HCT116 (cell line): ENCODE data around the gene ARHGAP12. TPM values are rescaled to one million over a fixed set of nuclear protein-coding genes. Genes with fewer than 3 reads are reported as not detected.

Source experiments
- ATAC-seq: fragments of 200-7000 bp; cut with Tn5 transposase; 2 replicates; pipeline ENCODE4 v1.9.1; 2020; ENCODE audit warnings: mild to moderate bottlenecking, moderate library complexity
- BruUV-seq: library from RNA; stranded (reverse); fragments of 400-500 nt; replicated peaks from 2 replicates; lab custom pipeline; 2021; lab: Mats Ljungman, UMichigan
- CTCF ChIA-PET: fragments of 300-600 bp; sonication (Branson Sonifier 250); formaldehyde crosslinking; loops from one replicate; lab custom pipeline; 2021; ENCODE audit warnings: antibody characterized with exemption; lab: Charles Lee
- POLR2A ChIA-PET: fragments of 300-600, 350-600 bp; sonication (Branson Sonifier 250); formaldehyde crosslinking; loops from one replicate; lab custom pipeline; 2021; ENCODE audit warnings: antibody characterized with exemption; lab: Charles Lee
- RAD21 ChIA-PET, 2 experiments: fragments of 300-600 bp; sonication (Branson Sonifier 250); formaldehyde crosslinking; loops; one replicate each; lab custom pipeline; 2023; ENCODE audit warnings: low total read pairs in 2 of 2; ENCODE audit not compliant: uncharacterized antibody in 2 of 2, unreplicated experiment in 2 of 2, low non-redundant PET in 1 of 2; lab: Charles Lee
- DNase-seq: peaks from one replicate; pipeline ENCODE4 v3.0.0-alpha.2; 2010; ENCODE audit warnings: low read depth, low spot score
- H2AFZ ChIP-seq: fragments of 200-600 bp; shearing (Covaris generic), sonication (generic); 2 replicates; pipeline ENCODE4 v1.6.1; 2017; ENCODE audit warnings: low read depth, mixed run types, mixed read lengths, antibody characterized with exemption, low read length; ENCODE audit not compliant: poor library complexity, severe bottlenecking
- H3K27ac ChIP-seq: 2 replicates; pipeline ENCODE4 v1.5.1; 2012; ENCODE audit warnings: low read depth, low read length
- H3K27me3 ChIP-seq: fragments of 200-600 bp; sonication (generic); 2 replicates; pipeline ENCODE4 v1.6.1; 2016; ENCODE audit warnings: mixed run types, low read length, mixed read lengths; ENCODE audit not compliant: insufficient read depth
- H3K36me3 ChIP-seq, 2 experiments: fragments of 200-500 bp in 1 of 2; fragments of 200-600 bp in 1 of 2; sonication (Bioruptor generic) in 1 of 2; sonication (generic) in 1 of 2; 2 replicates each; pipeline versions ENCODE4 v1.5.1 to v1.6.1; 2014 to 2016; ENCODE audit warnings: low read length in 2 of 2, inconsistent platforms in 1 of 2, mixed read lengths in 1 of 2, mixed run types in 1 of 2; ENCODE audit not compliant: insufficient read depth in 2 of 2, control insufficient read depth in 1 of 2
- H3K4me1 ChIP-seq, 2 experiments: fragments of 200-600 bp in 1 of 2; sonication (generic) in 1 of 2; 2 replicates each; pipeline versions ENCODE4 v1.5.1 to v1.6.1; 2012 to 2017; ENCODE audit warnings: low read length in 2 of 2, inconsistent platforms in 1 of 2, mild to moderate bottlenecking in 1 of 2, mixed read lengths in 1 of 2, mixed run types in 1 of 2, moderate library complexity in 1 of 2; ENCODE audit not compliant: insufficient read depth in 2 of 2, control insufficient read depth in 1 of 2
- H3K4me2 ChIP-seq: fragments of 200-600 bp; sonication (generic); 2 replicates; pipeline ENCODE4 v1.6.1; 2017; ENCODE audit warnings: mixed run types, low read length, mixed read lengths
- H3K4me3 ChIP-seq, 2 experiments: fragments of 200-600 bp in 1 of 2; sonication (generic) in 1 of 2; replicated peaks in 1 of 2; 2 replicates each; pipeline ENCODE4 v1.5.1; 2011 to 2016; ENCODE audit warnings: low read length in 2 of 2, control low read depth in 1 of 2, low read depth in 1 of 2, mild to moderate bottlenecking in 1 of 2, mixed read lengths in 1 of 2, mixed run types in 1 of 2
- H3K79me2 ChIP-seq: fragments of 200-600 bp; sonication (generic); 2 replicates; pipeline ENCODE4 v1.6.1; 2017; ENCODE audit warnings: mild to moderate bottlenecking, mixed run types, low read length, moderate library complexity, mixed read lengths; ENCODE audit not compliant: insufficient read depth
- H3K9ac ChIP-seq: fragments of 200-600 bp; sonication (generic); 2 replicates; pipeline ENCODE4 v1.6.1; 2016; ENCODE audit warnings: low read length, mixed read lengths
- H3K9me2 ChIP-seq: fragments of 200-600 bp; sonication (generic), shearing (Covaris generic); 2 replicates; pipeline ENCODE4 v1.6.1; 2017; ENCODE audit warnings: mixed run types, mild to moderate bottlenecking, moderate library complexity; ENCODE audit not compliant: insufficient read depth
- H3K9me3 ChIP-seq, 2 experiments: fragments of 200-500 bp in 1 of 2; fragments of 200-600 bp in 1 of 2; sonication (Bioruptor generic) in 1 of 2; sonication (generic) in 1 of 2; 2 replicates each; pipeline ENCODE4 v1.6.1; 2014 to 2017; ENCODE audit warnings: low read length in 2 of 2, mixed read lengths in 2 of 2, inconsistent platforms in 1 of 2, low read depth in 1 of 2, mild to moderate bottlenecking in 1 of 2, mixed run types in 1 of 2, moderate library complexity in 1 of 2; ENCODE audit not compliant: control insufficient read depth in 1 of 2, insufficient read depth in 1 of 2
- H4K20me1 ChIP-seq: fragments of 200-600 bp; sonication (generic), shearing (Covaris generic); 2 replicates; pipeline ENCODE4 v1.6.1; 2017; ENCODE audit warnings: mixed run types, mild to moderate bottlenecking, moderate library complexity; ENCODE audit not compliant: insufficient read depth
- EGR1 ChIP-seq: IDR thresholded peaks from 2 replicates; pipeline ENCODE4 v1.6.1; 2012; ENCODE audit warnings: low read depth
- SP1 ChIP-seq: IDR thresholded peaks from 2 replicates; pipeline ENCODE4 v1.6.1; 2012; ENCODE audit warnings: low read depth
- TCF7L2 ChIP-seq: IDR thresholded peaks from 2 replicates; pipeline ENCODE4 v1.7.0; 2011; ENCODE audit warnings: borderline replicate concordance, inconsistent platforms; ENCODE audit not compliant: insufficient read depth, insufficient read length; ENCODE audit errors: extremely low read depth
- intact Hi-C: fragments of 100-400 bp; cut with micrococcal nuclease; formaldehyde crosslinking; loops from 2 replicates; pipeline ENCODE4 v1.10.0; 2022
- total RNA-seq: library from RNA; stranded (reverse); gene quantifications from one replicate; pipeline ENCODE4 v1.2.1, GENCODE V29; 2021; ENCODE audit not compliant: unreplicated experiment
- TF ChIP-seq, protein P1 (sequence below): IDR thresholded peaks from 2 replicates; pipeline ENCODE4 v1.6.1; 2012; ENCODE audit warnings: low read depth

ARHGAP12 gene
- total RNA-seq, 1 experiment from 2014 or later = 80.3 TPM

DNA sequence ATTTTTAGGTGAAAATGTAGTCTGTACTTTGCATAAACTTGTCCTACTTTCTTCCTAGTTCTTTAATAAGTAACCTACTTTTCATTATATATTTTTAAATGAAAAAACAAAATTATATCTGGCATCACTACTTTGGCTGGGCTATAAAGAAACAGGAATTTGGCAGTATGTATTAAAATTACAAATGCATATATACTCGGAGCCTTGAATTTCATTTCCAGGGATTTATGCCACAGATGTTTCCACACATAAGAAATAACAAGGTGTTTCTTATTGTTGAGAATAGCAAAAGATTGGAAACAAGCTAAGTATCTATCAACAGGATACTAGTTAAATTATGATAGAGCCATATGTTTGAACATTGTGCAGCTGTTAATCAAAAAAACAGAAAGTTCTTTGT lies 2.2 kb upstream of the ARHGAP12 start:
- no peak overlapping the region for H2AFZ ChIP-seq
- peaks cover 5% of the 10 kb centered on the region; the same call in 1 of the 2 replicates for H4K20me1 ChIP-seq
- peak overlapping the region; percentile 87 for H3K4me2 ChIP-seq
- peak overlapping the region; percentile 85 for H3K9ac ChIP-seq
- POLR2A ChIA-PET = interaction anchor here (1.5 to 2.5 kb wide), 3 partner anchors 10 to 69 kb away, joined by 3 to 10 read pairs (median 4); no protein-coding TSS in a partner anchor
- no peaks in the 10 kb centered on the region for H3K27me3 ChIP-seq
- ATAC-seq = no peak
- H3K9me3 ChIP-seq = no peaks in the 10 kb centered on the region
- intact Hi-C loops = no loop called here
- H3K27ac ChIP-seq = peak overlapping the region; percentile 98
- peaks cover 61 to 80% of the 10 kb centered on the region in 2 experiments for H3K4me1 ChIP-seq
- no peaks in the 10 kb centered on the region for H3K36me3 ChIP-seq
- TF ChIP-seq SP1 (no peak), TCF7L2 (no peak), EGR1 (no peak)
- TF ChIP-seq, protein P1, sequence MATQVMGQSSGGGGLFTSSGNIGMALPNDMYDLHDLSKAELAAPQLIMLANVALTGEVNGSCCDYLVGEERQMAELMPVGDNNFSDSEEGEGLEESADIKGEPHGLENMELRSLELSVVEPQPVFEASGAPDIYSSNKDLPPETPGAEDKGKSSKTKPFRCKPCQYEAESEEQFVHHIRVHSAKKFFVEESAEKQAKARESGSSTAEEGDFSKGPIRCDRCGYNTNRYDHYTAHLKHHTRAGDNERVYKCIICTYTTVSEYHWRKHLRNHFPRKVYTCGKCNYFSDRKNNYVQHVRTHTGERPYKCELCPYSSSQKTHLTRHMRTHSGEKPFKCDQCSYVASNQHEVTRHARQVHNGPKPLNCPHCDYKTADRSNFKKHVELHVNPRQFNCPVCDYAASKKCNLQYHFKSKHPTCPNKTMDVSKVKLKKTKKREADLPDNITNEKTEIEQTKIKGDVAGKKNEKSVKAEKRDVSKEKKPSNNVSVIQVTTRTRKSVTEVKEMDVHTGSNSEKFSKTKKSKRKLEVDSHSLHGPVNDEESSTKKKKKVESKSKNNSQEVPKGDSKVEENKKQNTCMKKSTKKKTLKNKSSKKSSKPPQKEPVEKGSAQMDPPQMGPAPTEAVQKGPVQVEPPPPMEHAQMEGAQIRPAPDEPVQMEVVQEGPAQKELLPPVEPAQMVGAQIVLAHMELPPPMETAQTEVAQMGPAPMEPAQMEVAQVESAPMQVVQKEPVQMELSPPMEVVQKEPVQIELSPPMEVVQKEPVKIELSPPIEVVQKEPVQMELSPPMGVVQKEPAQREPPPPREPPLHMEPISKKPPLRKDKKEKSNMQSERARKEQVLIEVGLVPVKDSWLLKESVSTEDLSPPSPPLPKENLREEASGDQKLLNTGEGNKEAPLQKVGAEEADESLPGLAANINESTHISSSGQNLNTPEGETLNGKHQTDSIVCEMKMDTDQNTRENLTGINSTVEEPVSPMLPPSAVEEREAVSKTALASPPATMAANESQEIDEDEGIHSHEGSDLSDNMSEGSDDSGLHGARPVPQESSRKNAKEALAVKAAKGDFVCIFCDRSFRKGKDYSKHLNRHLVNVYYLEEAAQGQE = no peak
- TF ChIP-seq, all 23 proteins: peak for 0
- BruUV-seq = no TSS peak
- peaks cover 70% of the 10 kb centered on the region for H3K79me2 ChIP-seq
- CTCF ChIA-PET = interaction anchor here (1.3 kb wide), 1 partner anchor 41 kb away, joined by 3 read pairs; no protein-coding TSS in a partner anchor
- H3K4me3 ChIP-seq = peak overlapping the region; percentile 73 to 81
- no peak for DNase-seq
- H3K9me2 ChIP-seq = no peaks in the 10 kb centered on the region
- RAD21 ChIA-PET = interaction anchor here (0.6 to 1.2 kb wide), 2 partner anchors 14 to 69 kb away, joined by 3 to 6 read pairs; no protein-coding TSS in a partner anchor
